ENCODE data around the gene GIGYF2.

DNA sequence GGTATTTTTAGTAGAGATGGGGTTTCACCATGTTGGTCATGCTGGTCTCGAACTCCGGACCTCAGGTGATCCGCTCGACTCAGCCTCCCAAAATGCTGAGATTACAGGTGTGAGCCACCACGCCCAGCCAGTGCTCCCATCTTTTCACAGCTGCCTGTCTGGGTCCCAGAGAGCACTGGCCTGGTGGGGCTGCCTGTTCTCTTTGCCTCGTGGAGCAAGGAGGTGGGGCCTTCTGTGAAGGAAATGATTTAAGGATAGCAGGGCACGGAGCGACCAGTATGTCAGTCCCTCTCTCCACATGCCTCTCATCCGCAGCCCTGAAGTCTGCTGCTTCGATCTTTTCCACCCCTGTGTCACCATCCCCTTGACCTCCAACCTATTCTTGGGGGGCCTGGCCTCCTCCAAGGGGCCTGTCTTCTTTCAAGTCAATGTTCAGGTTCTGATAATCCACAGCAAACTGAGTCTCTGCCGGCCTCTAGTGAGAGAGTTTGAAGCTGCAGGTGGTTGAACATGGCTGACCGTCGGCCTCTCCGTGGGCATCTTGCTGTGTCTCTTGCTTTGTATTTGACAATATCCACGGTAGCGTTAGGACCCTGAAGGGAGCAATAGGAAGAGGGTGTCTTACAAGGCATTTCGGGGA is 28.2 kb upstream of the GIGYF2 start:
- TF ChIP-seq POLR2A (IDR thresholded peaks at IDR 0.05; ENCODE audit: low read depth, low read length) = no peak
- TF ChIP-seq ELK1 (IDR thresholded peaks at IDR 0.05; ENCODE audit: borderline replicate concordance, low read depth, low read length) = no peak
- TF ChIP-seq CTCF (conservative IDR thresholded peaks at IDR 0.05; ENCODE audit: low read depth, low read length) = peak; percentile 41
- no peak for TF ChIP-seq MAZ (IDR thresholded peaks at IDR 0.05; ENCODE audit: borderline replicate concordance, low read depth, low read length)
- TF ChIP-seq BHLHE40 (IDR thresholded peaks at IDR 0.05; ENCODE audit: low read depth, low read length) = no peak
- TF ChIP-seq MAFK (IDR thresholded peaks at IDR 0.05; ENCODE audit: low read depth, low read length) = no peak
- no peak for TF ChIP-seq CEBPB (IDR thresholded peaks at IDR 0.05; ENCODE audit: low read depth, low read length)
- peak; percentile 43 for TF ChIP-seq RAD21 (IDR thresholded peaks at IDR 0.05; ENCODE audit: low read length)
- no peak for TF ChIP-seq CHD1 (IDR thresholded peaks at IDR 0.05; ENCODE audit: low read depth, low read length)
- no peak for TF ChIP-seq NFE2L2 (IDR thresholded peaks at IDR 0.05; ENCODE audit: low read depth, low read length)
- no peak for TF ChIP-seq MXI1 (IDR thresholded peaks at IDR 0.05; ENCODE audit: borderline replicate concordance, low read depth, low read length)
- TF ChIP-seq SMC3 (IDR thresholded peaks at IDR 0.05; ENCODE audit: low read depth, low read length) = no peak

Measured in IMR-90 (cell line).